Stimulated activated CD4-positive, alpha-beta T cell treated with anti-CD3 and anti-CD28 coated beads, Interleukin-15, amount 100 ng/mL, for 1 hour (primary cell): Measurements from ENCODE around the gene MMEL1.
"Not testable (repeated sequence)": the region's sequence is repeated elsewhere in the genome, so short reads cannot be mapped to it uniquely, and the experiment has no call there.

Experiments used
- DNase-seq, 2 donors: peaks; one replicate each; pipeline ENCODE4 v3.0.0-alpha.2; 2020; ENCODE audit warnings: low read depth in 1 of 2, low spot score in 1 of 2

The MMEL1 gene

DNA sequence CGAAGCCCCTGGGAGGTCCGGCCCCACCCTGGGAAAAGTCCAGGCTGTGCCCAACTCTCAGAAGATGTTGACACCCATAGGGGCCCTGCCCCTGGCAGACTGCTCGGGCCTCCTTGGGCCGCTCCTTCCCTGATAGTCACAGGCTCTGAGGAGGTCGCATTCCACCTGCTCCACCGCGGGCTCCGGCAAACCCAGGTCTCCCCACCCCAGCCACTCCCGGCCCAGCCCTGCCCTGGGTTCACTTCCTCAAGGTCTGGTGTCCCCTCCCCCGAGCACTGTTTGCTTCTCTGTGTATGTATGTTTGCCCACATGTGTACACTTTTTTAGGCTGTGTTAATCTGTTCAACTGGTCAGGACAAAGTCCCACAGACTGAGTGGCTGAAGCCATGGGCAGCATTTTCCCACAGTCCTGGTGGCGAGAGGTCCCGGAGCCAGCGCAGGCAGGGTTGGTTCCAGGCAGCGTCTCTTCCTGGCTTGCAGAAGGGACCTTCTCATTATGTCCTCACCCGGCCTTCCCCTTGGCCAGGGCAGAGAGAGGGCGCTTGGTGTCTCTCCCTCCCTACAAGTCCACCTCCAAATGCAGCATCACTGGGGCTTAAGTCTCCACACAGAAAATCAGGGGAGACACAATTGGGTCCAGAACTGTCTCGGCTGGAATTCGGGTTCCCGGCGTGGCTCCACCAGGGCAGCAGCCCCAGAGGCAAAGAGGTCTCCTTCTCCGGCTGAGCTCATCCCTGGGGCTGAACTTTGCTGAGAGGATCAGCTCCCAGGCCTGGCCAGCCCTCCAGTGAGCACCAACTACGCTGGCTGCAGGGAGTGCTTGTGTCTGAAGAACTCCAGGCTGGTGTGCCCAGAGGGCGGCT lies 56.8 kb downstream of the MMEL1 start:
- no peak for DNase-seq

DNA sequence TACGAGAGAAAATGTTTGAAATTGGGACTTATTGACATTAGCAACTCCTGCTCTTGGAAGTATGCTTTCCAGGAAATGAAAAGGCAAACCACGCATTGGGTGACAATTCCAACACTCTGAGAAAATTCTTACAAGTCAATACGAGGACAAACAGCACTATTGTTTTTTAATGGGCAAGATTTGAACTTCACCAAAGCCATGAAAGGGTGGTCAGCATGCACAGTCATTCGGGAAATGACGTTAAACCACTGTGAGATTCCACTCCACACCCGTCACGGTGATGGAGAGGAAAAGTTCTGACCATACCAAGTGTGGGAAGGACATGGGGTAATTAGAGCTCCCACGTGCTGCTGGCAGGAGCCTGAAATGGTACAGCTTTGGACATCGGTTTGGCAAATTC lies 58.5 kb downstream of the MMEL1 start:
- no peak for DNase-seq

DNA sequence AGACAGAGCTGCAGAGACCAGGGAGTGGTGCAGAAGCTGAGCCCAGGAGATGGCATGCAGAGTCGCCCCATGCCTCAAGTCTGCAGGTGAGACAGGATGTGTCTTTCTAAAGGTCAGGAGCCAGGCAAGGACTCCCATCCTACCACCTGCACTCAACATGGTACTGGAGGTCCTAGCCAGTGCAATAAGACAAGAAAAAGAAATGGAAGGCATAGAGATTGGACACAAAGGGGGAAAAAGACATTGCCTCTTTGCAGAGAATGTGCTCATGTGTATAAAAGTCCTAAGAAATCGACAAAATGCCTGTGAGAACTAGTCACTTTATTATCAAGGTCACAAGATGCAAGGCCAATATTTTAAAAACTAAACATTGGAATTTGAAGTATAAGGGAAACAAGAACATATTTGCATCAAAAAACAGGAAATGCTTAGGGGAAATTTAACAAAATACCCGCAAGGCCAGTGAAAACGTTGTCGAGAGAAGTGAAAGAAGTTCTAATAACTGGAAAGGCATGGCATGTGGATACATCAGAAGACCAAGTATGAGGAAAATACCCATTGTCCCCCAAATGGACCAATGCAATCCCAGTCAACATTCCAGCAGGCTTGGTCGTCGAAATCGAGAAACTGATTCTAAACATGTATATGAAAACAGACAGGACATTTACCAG lies 59.4 kb downstream of the MMEL1 start:
- no peak for DNase-seq

DNA sequence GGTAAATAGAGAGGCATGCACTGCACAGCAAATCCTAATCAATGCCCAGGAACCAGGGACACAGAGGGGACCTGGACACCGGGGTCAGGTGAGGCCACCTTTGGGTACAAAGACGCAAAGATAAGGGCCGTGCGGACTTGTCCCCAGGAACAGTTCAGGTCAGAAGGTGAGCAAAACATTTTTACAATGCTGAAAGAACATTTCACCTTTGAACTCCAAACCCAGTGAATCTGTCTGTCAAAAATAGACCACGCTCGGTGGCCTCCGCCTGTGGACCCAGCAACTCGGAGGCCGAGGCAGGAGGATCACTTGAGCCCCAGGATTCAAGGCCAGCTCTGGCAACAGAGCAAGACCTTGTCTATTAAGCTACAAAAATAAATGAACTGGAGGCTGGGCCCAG lies 61.5 kb downstream of the MMEL1 start:
- DNase-seq, result no peak

DNA sequence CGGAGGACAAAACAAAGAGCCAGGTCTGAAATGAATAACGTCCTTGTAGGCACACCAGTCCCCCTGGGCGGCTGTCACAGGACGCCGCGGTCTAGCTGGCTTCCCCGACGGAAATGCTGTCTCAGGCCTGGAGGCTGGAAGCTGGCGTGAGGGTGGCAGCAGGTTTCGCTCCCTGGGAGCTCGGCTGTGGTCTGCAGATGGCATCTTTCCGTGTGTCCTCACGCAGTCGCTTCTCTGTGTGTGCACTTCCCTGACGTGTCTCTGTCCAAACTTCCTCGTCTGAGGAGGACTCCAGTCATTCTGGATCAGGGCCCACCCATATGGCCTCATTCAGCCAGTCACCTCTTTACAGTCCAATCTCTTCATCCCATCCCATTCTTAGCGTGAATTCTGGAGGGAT lies 62.5 kb downstream of the MMEL1 start:
- DNase-seq, result no peak

DNA sequence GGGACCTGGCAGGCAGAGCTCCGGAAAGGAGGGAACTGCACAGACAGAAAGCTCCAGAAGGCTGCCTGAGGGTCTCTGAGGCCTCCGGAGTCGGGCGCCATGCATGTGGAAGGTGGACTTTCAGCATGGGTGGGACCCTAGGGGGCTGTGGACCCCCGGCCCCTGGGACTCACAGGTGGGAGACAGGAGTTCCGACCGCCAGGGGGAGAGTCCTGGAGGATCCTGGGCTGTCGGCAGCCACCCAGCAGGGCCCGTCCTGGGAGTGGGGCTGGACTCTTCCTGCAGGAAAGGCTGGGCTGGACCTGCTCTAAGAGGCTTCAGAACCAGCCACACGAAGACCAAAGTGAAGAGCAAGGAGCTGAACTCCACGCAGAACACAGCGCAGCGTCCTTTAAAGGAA lies 63.1 kb downstream of the MMEL1 start:
- DNase-seq, result not testable (repeated sequence)

DNA sequence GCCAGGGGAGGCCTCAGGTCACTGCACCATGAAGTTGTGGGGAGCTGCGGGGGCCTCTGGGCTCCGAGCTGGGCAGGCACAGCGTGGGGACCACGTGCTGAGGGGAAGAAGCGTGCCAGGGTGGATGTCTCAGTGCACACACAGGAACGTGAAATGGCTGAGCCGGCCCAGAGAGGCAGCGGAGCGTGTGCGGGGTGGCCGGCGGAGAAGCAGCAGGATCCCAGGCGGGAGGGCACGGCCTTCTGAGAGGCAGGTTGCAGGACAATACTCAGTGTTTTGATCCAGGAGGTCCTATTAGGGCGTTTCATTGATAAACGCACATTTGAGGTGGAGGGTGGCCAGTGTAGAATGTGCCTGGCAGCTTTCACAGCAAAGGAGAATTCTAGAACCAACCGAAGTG lies 63.8 kb downstream of the MMEL1 start:
- no peak for DNase-seq

DNA sequence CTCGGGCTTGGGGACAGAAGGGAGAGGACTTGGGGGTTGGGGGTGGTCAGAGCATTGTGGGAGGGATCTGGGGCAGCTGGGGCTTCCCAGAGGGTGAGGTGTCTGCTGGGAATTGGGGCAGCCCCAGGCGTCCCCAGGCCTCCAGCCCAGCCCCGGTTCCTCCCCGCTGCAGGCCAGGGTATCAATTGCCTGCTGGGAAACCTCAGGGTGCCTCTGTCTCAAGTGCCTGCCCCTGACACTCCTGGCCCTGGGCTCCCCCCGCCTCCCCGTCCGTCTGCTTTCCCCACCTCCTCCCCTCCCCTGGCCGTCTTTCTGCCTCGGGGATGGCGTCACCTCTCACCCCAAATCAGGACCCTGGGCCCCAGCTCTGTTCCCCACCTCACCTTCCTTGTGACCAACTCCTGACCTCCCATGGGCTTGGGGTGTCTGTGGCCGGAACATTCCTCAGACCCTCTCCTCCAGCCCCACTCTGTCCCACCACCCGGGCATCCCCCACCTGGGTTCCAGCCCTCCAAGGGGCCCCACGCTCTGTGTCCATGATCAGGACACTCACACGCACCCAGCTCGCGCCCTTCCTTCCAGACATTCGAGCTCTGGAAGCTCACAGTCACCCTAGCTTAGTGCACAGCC lies 64.5 kb downstream of the MMEL1 start:
- DNase-seq, result not testable (repeated sequence)

DNA sequence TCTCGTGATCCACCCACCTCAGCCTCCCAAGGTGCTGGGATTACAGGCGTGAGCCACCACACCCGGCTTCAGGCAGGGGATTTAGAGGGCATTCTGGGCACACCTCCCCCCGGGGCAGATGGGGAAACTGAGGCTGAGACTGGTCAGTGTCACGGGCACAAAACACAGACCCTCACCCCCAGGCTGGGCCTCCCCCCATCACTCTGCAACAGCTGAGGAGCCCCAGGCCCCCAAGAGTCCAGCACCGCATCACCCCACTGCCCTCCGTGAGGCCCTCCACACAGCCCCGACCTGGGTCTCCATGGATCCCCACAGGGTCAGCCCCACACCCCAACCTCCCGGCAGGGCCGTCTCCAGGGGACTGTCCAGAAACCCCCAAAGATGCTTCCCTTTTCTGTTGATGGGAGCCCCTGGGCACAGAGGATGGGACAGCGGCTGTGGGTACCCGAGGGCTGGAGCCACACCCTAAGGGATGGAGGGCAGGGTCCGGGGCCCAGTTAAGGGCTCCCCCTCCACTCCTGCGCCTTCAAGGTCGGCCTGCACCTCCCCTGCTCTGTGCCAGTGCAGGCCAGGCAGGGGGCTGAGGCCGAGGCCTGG lies 65.6 kb downstream of the MMEL1 start:
- DNase-seq, result no peak

DNA sequence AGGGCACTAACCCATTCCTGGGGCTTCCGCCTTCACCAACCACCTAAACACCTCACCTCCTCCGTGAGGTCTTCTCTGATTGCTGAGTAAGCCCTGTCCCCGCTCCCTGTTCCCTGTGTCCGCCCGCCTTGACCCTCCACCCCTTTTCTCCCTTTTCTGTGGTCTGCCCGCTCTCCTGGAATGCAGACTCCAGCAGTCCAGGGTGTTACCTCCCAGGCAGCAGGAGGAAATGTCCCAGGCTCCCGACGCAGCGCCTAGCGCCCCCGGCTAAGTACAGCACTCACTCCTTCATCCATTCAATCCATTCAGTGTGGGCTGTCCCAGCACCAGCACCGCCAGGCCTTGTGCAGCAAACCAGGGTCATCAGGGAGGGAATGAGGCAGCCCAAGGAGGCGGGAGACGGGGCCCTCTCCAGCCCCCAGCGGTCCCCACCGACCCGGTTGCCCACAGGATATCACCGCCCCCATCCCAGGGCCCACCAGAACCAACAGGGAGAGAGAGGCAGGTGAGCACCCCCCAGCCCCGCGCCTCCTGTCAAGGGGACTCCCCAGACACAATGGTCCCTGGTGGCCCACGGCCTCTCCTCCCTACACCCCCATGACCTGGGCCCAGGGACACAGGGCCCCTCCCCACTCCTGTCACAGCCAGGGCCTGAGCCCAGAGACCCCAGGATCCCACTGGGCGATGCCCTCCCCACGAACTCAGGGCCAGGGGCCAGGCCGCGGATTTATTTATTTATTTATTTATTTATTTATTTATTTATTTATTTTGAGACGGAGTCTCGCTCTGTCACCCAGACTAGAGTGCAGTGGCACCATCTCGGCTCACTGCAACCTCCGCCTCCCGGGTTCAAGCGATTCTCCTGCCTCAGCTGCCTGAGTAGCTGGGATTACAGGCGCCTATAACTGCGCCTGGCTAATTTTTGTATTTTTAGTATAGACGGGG lies 66.4 kb downstream of the MMEL1 start:
- no peak for DNase-seq

DNA sequence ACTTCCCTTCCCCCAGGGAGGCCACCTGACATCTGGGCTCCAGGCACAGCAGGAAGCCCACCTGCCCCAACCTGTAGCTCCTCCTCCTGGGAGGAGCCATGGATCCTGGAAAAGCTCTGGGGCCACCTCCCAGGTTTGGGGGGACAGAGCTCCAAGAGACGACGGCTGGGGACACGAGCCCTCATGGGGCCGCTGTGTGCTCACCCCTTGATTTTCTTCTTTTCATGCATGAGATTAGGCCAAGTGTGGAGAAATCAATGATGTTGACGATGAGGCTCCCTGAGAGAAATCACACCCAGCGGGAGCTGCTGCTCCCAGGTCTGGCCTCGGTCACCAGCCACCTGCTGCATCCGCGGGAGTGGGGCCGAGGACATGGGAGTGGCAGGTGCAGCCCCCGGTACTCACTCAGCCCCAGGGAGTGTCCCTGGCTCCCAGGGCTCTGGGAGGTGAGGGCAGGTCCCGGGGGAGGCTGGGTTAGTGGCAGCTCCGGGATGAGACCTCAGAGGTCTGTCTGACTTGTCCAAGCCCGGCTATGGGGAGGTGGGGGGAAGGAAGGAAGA lies 67.9 kb downstream of the MMEL1 start:
- no peak for DNase-seq

DNA sequence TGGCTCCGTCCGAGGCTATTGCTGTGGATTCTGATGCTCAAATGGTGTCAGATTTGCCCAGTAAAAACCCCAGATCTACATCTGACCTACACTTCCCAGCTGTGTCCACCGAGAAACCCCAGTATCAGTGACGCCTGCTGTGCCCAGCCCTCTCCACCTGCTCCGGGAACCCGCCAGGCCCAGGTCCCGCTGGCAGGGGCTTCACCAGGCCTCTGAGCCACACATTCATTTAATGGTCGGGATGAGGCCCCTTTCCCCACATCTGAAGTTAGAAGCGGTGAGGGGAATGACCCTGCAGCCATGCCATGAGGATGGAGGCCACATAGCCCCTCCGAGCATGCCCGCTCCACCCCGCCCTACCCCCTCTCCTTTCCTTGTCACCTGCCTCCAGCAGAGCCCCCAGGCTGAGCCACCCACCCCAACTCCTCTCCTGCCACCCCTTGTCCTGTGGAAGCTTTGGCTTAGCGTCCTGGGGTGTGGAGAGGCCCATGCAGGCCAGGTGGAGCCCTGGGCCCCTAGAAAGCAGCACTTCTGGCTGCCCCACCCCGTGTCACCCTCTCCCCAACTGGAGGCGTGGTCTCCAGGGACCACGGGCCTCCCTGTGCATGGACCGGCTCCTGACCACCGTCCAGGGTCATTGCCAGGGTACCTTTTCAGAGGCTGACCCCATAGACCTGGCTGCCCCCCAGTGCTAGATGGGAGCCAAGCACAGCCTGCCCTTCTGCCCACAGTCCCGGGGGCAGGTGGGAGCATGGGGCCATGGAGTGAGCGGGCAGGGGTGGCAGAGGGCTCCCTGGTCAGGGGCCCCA lies 68.6 kb downstream of the MMEL1 start:
- no peak for DNase-seq

DNA sequence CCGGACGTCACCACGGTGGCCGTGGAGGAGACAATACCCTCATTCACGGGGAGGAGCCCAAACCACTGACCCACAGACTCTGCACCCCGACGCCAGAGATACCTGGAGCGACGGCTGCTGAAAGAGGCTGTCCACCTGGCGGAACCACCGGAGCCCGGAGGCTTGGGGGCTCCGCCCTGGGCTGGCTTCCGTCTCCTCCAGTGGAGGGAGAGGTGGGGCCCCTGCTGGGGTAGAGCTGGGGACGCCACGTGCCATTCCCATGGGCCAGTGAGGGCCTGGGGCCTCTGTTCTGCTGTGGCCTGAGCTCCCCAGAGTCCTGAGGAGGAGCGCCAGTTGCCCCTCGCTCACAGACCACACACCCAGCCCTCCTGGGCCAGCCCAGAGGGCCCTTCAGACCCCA lies 69.6 kb downstream of the MMEL1 start:
- DNase-seq, result no peak

DNA sequence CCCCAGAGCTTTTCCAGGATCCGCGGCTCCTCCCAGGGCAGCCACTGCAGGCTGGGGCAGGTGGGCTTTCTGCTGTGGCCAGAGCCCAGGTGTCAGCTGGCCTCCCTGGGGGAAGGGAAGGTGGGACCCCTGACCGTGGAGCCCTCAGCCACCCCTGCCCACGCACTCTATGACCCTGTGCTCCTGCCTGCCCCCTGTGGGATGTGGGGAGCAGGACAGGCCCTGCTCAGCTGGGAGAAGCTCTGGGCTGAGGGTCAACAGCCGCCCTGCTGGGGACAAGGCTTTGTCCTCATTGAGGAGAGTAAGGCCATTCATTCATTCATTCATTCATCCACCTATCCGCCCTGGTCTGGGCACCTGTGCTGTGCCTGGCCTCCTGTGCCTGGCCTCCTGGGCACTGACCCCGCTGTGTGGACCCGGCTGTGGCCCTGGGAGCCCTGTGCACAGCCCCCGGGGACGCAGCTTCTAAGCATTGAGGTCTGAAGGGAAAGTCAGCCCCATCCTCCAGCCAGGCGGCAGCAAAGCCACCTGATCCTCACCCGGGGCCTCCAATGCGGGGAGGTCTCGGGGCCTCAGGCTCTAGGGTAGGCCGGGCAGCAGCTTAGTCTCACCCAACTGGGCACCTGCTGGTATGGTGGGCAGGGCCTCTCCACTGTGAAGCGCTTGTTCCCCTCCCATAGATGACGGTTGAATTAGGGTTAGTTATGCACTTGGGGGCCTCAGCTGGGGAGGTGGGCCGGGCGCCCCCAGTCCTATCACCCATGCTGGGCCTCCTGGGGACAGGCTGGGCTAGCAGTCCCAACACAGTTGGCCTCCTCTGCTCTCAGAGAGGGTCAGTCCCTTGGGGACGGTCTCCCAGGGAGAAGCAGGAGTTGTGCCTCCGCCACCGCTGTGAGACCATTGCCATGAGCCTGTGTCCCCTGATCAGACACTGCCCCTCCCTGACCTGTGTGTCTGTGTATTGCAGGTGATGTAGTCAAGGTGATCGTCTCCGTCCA lies 70.6 kb downstream of the MMEL1 start:
- no peak for DNase-seq

DNA sequence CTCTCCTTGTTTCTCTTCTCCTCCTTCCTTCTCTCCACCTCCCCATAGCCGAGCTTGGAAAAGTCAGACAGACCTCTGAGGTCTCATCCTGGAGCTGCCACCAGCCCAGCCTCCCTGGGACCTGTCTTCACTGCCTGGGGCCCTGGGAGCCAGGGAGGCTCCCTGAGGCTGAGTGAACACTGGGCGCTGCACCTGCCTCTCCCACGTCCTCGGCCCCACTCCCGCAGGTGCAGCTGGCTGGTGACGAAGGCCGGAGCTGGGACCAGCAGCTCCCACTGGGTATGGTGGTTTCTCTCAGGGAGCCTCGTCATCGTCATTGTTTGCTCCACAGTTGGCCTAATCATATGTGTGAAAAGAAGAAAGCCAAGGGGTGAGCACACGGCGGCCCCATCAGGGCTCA lies 71.4 kb downstream of the MMEL1 start:
- no peak for DNase-seq

DNA sequence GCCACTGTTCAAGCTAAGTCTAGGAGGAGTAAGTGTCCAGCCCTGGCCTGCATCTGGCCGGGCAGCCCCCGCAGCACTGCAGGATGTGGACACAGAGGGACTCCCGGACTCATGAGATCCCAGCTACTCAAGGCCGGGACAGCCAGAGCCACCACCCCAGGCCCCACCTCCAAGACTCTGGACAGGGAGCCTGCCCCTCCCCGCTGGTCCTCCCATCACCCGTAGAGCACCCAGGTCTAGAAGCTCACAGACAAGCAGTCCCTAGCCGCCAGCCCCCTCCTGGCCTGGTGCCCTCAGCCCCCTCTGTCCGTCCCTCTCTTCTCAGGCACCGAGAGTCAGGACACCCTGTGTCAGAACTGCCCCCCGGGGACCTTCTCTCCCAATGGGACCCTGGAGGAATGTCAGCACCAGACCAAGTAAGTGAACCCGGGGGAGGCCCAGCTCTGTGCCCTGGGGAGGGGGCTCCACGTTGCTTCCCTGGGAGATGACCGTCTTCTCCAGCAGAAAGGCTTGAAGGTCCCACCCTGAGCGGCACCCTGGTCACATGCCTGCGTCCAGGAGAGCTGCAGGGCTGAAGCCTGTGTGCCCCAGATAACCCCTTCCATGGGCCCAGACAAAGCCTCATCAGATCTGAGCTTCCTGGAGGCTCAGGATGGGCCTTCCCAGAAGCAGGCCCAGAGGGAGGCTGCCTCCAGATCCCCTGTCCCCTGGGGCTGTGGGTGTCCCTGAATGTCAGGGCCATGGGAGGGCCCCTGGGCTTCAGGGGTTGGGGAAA lies 72.3 kb downstream of the MMEL1 start:
- no peak for DNase-seq

DNA sequence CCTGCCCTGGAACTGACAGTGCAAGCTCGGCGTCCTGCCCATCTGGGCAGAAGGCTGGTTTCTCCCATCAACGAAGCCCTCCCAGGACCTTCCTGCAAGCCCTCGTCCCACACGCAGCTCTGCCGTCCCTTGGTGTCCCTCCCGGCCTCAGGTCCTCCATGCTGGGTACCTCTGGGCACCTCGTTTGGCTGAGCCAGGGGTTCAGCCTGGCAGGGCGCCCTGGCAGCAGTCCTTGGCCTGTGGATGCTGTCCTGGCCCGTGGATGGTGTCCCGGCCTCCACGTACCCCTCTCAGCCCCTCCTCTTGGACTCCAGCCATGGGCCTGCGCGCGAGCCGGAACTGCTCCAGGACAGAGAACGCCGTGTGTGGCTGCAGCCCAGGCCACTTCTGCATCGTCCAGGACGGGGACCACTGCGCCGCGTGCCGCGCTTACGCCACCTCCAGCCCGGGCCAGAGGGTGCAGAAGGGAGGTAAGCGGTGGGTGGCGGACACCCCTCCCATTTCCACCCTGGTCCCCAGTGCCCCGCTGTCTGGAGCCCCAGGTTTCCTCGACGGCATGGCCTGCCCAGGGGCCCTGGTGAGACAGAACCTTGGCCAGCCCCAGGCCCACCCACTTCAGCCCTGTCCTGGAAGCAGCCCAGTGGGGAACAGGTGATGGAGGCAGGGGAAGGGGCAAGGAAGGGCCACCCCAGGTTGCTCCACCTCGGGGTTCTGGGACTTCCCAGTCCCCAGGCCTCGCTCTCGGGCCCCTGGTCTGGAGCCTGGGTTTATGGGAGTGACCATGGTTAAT lies 73.1 kb downstream of the MMEL1 start:
- DNase-seq, result no peak
